ENCODE data around the gene RPTOR.
A peak's percentile ranks its signal among the peaks of the same experiment; 100 is the strongest.

Gene RPTOR

GRCh38 chr17:80990921-80991644 is 446.4 kb downstream of the RPTOR start:
- H3K4me3 ChIP-seq (ENCODE audit: low read depth, low read length): peak overlapping the region; percentile 75
- no peak for TF ChIP-seq CTCF (IDR thresholded peaks at IDR 0.05; ENCODE audit: low read depth, low read length)

- peak within 1 kb of the TSS; percentile 75 for H3K4me3 ChIP-seq (ENCODE audit: low read depth, low read length)
- no peak for TF ChIP-seq CTCF (IDR thresholded peaks at IDR 0.05; ENCODE audit: low read depth, low read length)
Observed at GRCh38 chr17:80991645-80992076, 447.0 kb downstream of the RPTOR start, which contains the start of gene CHMP6. CHMP6 (plus strand) TSS chr17:80991841; CDS start chr17:80991919, 78 bp downstream.

- no peak for TF ChIP-seq CTCF (IDR thresholded peaks at IDR 0.05; ENCODE audit: low read depth, low read length)
- peak overlapping the region; percentile 75 for H3K4me3 ChIP-seq (ENCODE audit: low read depth, low read length)
Observed at GRCh38 chr17:80992077-80992947, 447.7 kb downstream of the RPTOR start.

DNA sequence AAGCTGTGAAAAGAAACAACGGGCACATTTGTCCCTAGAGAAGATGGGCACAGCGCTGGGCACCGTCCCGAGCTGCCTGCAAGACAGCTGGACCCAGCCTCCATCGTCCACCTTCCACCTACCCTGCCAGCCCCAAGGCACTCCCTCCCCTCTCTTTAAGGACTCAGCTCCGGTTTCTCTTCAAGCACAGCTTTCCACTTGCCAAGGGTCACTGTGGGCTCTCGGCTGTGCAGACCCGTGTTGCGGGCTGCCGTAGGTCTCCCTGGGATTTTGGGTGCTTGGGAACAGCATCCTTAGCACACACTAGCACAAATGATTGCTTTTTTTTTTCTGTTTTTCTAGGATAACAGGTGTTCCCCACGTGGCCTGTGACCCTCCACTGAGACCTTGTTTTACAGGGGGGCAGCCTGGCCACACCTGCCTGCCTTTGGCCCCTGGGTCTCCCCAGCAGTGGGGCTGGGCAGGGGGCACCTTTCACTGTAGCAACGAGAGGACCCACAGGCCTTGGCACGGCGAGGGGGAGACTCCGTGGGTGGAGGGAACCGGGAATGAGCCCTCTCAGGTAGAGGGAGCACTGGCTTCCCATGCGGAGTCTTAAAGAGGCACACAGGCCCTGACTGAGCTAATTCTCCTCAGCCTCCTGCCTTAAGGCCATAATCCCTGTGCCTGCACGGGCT is 448.4 kb downstream of the RPTOR start:
- no peak for TF ChIP-seq CTCF (IDR thresholded peaks at IDR 0.05; ENCODE audit: low read depth, low read length)
- peak overlapping the region; percentile 75 for H3K4me3 ChIP-seq (ENCODE audit: low read depth, low read length)

DNA sequence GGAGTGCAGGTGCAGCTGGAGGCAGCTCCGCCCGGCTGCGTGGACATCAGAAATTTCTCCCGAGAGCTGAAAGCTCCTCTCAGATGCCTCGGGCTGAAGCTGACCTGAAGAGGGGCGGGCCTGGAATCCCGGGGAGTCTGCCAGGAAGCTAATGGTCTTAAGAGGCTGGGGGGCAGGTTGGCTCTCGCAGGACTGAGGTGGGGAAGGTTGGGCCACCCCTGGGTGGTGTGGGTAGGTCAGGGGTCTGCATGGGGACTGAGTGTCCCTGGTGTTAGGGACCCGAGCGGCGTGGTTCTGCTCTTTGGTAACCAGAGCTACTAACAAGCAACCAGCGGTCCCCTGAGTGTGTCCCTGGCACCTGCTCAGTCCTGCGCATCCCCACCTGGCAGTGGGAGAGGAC is 450.5 kb downstream of the RPTOR start:
- no peak overlapping the region for H3K4me3 ChIP-seq (ENCODE audit: low read depth, low read length)
- no peak for TF ChIP-seq CTCF (IDR thresholded peaks at IDR 0.05; ENCODE audit: low read depth, low read length)

GRCh38 chr17:80996422-80997305 is 452.0 kb downstream of the RPTOR start:
- H3K4me3 ChIP-seq (ENCODE audit: low read depth, low read length): no peak overlapping the region
- TF ChIP-seq CTCF (IDR thresholded peaks at IDR 0.05; ENCODE audit: low read depth, low read length): no peak
